ENCODE data around the gene MAGI1.
"Not testable (repeated sequence)": the region's sequence is repeated elsewhere in the genome, so short reads cannot be mapped to it uniquely, and the experiment has no call there.

MAGI1 gene

GRCh38 chr3:65871305-65872141, 167.2 kb downstream of the MAGI1 start:
- DNase-seq, result peak in 1 of 2 experiments; percentile 5

GRCh38 chr3:65869798-65870197, 168.9 kb downstream of the MAGI1 start:
- DNase-seq, result no peak

- DNase-seq, result no peak
Measured at GRCh38 chr3:65867463-65868210, 171.1 kb downstream of the MAGI1 start.

GRCh38 chr3:65864357-65864904, 174.3 kb downstream of the MAGI1 start:
- DNase-seq, result no peak

- DNase-seq, result no peak
Measured at GRCh38 chr3:65861718-65862117, 177.0 kb downstream of the MAGI1 start.

DNA sequence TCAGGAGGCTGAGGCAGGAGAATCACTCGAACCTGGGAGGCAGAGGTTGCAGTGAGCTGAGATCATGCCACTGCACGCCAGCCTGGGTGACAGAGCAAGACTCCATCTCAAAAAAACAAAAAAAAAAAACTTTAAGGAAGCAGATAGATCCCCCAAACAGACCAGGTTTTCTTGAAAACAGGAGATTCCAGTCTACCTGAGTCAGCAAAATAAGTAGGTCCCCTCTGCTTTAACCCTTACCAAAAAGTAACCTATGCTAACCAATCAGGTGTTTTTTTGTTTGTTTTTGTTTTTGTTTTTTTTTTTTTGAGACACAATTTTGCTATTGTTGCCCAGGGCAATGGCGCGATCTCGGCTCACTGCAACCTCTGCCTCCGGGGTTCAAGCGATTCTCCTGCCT, 179.1 kb downstream of the MAGI1 start:
- not testable (repeated sequence) for DNase-seq

DNA sequence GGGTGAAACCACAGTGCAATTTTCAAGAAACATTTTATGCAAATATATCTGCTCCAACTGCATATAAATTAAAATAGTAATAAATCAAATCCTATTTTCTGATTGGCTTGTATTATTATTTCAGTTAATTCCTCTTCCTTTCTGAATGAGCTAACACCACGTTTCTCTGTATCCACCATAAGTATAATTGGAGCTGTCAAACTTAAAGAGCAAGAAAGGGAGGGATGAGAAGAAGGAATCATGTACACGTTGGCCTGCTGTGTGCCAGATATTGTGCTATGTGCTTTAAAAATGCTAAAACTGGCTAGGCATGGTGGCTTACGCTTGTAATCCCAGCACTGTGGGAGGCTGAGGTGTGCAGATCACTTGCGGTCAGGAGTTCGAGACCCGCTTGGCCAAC, 180.0 kb downstream of the MAGI1 start:
- DNase-seq, result no peak

GRCh38 chr3:65857327-65857726, 181.4 kb downstream of the MAGI1 start:
- DNase-seq, result no peak

GRCh38 chr3:65856907-65857306, 181.8 kb downstream of the MAGI1 start:
- no peak for DNase-seq

DNA sequence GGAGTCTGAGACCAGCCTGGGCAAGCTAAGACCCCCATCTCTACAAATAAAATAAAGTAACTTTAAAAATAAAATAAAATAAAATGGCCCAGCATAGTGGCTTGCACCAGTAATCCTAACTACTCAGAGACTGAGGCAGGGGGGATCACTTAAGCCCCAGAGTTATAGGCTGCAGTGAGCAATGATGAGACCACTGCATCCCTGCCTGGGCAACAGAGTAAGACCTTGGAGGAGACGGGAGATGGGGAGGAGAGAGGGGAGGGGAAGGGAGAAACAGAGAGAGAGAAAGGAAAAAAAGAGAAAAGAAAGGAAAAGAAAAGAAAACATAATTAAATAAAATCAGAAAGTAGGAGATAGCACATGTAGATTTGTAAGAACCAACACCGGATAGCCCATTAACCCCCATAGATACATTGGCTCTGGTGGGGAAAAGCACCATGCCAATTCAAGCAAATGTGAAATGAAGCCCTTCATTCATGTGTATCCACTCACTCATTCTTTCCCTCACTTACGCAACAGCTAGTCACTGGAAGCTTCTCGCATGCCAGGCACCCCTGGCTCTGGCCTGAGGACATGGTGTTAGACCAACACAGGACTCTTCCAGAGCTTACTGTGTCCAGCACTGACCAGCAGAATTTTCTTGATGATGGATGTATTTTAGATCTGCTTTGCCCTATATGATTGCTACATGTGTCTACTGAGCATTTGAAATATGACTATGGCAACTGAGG, 183.2 kb downstream of the MAGI1 start:
- no peak for DNase-seq

DNA sequence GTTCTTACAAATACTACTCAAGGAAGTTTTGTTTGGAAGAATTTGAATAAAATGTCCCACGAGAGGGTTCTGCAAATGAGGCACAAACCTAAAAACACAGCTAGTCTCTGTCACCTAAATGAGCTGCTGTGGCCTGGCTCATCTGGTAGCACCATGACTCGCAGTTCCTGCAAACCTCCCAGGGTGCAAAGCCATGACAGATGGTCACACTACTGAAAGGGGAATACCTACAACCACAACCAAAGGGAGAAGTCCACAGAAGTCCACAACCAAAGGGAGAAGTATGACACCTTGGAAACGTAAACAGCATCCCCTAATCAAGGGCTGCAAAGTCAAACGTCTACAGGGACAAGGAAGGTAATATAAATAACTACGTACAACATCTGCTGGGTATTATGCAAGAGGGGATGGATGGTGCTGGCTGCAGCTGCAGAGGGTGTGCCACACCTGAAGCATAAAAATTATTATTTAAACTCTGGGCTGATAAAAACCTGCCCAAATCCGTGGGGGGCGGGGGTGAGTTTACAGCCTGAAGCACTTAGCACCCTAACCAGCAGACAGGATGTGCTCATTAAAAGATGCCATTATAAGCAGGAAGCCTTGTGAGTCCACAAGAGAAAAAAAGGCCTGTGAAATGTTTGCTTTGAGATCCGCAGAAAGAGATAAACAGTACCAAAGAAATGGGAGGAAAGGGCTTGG, 184.0 kb downstream of the MAGI1 start:
- no peak for DNase-seq

GRCh38 chr3:65851827-65852226, 186.9 kb downstream of the MAGI1 start:
- no peak for DNase-seq

DNA sequence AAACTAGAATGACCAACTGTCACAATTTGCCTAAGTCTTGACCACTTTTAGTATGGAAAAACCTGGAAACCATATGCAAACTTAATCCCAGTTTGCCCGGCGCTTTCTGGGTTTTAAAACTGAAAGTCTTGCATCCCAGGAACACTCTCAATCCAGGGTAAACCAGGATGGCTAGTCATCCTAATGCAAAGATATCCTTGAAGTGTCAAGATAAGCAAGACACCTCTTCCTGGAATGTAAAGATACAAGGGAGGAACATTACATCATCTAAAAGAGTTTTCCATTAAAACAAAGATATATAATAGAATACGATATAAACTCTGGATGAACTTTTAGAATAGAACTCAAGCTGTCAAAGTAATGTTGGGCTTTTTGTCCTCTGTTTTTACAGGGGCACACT, 188.5 kb downstream of the MAGI1 start:
- DNase-seq, result no peak

DNA sequence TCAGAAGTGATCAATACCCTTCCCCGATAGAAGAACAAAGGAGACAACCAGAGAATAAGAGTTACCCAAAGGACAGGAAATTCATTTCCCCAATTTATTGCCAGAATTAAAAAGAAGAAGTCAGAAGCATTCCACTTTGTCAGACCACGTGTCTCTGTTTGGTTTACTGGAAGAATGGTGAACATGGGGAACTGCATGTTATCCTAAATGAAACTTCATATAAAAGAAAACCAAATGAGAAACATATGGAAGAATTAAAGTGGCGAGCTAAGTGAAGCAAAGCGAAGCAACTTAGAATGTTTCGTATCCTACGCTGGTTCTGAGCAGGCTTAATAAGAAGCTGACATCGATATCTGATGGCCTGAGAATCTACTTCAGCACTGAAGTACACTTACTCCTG, 190.7 kb downstream of the MAGI1 start:
- DNase-seq, result no peak

- DNase-seq, result no peak
Measured at GRCh38 chr3:65846936-65847335, 191.8 kb downstream of the MAGI1 start.

GRCh38 chr3:65844370-65844769, 194.3 kb downstream of the MAGI1 start:
- DNase-seq, result no peak

DNA sequence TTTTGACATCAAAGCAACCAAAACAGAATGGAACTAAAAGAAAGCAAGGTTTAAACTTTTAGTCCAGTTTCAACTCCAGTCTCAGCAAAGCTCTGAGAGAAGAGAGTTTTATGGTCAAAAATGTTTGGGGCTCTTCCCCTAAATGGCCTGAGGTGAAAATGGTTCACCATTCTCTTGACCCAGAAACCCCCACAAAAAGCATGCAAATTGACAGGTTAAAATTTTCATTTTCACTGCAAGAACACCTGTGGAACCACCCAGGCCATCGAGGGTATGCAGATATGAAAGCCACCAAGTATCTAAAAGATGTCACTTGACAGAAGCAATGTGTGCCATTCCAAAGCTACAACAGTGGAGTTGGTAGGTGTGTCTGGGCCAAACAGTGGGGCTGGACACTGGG, 195.0 kb downstream of the MAGI1 start:
- no peak for DNase-seq

DNA sequence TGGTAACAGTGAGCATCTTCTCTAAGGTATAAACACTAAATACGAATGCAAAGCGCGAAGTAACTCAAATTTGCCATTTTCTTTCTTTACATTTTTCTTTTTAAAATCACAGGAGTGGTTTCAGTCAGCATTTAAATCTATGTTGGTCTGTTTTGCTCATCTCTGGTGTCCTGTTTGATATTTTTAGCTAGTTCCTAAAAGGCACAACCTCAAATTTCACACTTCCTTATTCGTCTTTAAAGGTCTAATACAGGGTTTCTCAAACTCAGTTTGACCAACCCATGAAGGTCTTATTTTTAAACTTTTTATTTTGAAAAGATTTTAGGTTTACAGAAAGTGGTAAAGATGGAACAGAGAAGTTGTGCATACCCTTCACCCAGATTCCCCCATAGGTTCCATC, 201.1 kb downstream of the MAGI1 start:
- no peak for DNase-seq

DNA sequence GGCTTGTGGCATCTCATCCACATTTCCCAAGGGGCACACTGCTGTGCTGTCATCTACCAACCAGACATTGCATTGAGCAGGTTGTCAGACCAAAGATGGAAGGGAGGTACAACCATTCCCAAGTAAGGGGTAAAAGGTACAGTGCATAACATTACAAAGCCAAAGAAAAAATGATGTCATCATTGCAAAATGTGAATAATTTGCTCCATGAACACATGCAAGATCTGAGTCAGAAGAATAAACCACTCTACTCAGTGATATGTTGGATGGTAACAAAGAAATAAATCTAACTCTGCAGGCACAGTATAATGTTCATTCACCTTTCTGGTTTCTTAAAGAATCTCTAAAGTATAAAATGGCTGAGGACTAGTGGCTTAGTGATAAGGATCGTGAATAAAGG, 202.7 kb downstream of the MAGI1 start:
- DNase-seq, result no peak

DNA sequence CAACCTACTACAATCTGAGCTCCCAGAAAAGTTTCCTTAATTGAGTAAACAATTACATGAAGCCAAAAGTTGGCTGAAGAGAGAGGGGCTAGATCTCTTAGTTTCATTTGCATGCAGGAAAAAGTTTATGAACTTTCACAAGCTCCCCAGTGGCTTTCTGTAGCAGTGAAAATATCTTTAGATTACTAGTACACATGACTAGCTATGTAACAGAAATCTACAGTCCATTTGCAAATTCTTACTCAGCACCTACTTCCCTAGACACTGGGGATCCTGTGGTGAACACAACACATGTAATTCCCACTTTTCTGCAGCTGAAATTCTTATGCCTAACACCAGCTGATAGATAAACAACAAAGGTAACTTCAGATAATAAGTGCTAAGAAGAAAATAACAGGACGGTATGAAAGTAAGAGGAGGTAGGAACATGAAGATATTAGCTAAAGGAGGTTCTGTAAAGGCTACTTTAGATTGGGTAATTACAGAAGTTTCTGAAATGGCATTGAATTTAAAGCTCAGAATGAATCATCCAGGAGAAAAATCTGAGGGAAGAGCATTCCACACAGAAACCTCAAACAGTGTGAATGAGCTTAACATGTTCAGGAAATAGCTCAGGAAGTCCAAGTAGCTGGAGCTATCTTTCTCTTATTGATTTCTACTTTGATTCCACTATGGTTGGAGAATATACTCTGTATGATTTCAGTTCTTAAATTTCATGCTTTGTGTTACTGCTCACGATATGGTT, 204.8 kb downstream of the MAGI1 start:
- no peak for DNase-seq

GRCh38 chr3:65831733-65832425, 206.8 kb downstream of the MAGI1 start:
- DNase-seq, result no peak

All from NCI-H1930 (cell line).